ENCODE results near the gene BAD. TPM values are rescaled to one million over a fixed set of nuclear protein-coding genes. Genes with fewer than 3 reads are reported as not detected.

The BAD gene
- total RNA-seq, 1 experiment from 2014 or later: 23.3 TPM

DNA sequence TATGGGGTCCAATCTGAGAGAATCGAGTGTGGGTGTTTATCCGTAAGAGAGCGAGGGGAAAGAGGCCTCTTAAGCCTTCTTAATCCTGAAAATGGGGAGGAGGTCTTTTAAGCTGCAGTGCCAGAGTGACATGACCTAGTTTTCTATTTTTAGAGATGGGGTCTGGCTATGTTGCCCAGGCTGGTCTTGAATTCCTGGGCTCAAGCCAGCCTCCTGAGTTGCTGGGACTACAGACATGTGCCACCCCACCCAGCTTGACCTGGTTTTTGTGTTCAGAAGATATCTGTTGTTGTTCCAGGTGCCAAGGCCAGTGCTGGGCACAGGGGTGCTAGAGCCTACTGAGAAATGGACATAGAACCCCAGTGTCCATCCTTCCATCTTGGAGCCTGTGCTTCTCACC, 1.4 kb downstream of the BAD start:
- Histone ChIP-seq H3K14ac (ENCODE audit: insufficient read depth, low read length) (no peak overlapping the region), H3K27me3 (ENCODE audit: insufficient read depth, low read length) (no peaks in the 10 kb centered on the region), H2BK12ac (ENCODE audit: insufficient read length, low read depth, low read length) (no peak overlapping the region), H4K91ac (ENCODE audit: insufficient read length, low read depth, low read length) (no peak overlapping the region), H3K79me2 (ENCODE audit: insufficient read depth, low read length) (no peaks in the 10 kb centered on the region), H3K18ac (ENCODE audit: insufficient read length, low read depth, low read length) (no peak overlapping the region), H3K4me2 (ENCODE audit: insufficient read depth, insufficient read length, low read length) (no peak overlapping the region), H4K5ac (ENCODE audit: insufficient read length, low read depth, low read length) (no peak overlapping the region), H3K27ac (ENCODE audit: insufficient read length, low read depth, low read length) (no peak overlapping the region), H3T11ph (ENCODE audit: low read length) (no peak overlapping the region), H4K20me1 (ENCODE audit: control insufficient read depth, insufficient read depth, insufficient read length) (no peaks in the 10 kb centered on the region), H3K9ac (ENCODE audit: extremely low read depth, insufficient read length, low read length) (no peak overlapping the region), H3K4ac (ENCODE audit: low read depth, low read length) (no peak overlapping the region), H2AK5ac (ENCODE audit: insufficient read length, low read length) (no peak overlapping the region), H3K23me2 (ENCODE audit: insufficient read length, low read depth, low read length, poor library complexity, severe bottlenecking) (peaks cover 15% of the 10 kb centered on the region), H3K56ac (ENCODE audit: insufficient read length, low read depth, low read length) (no peak overlapping the region), H3K9me3 (ENCODE audit: control insufficient read depth, low read depth, low read length) (no peaks in the 10 kb centered on the region), H3K4me1 (ENCODE audit: insufficient read depth, low read length) (no peaks in the 10 kb centered on the region), H4K8ac (replicated peaks; ENCODE audit: insufficient read length, low read depth, low read length) (no peak overlapping the region), H2BK120ac (ENCODE audit: low read depth, low read length, poor library complexity, severe bottlenecking) (no peak overlapping the region), H2BK20ac (ENCODE audit: low read depth, low read length, poor library complexity, severe bottlenecking) (no peak overlapping the region), H2BK15ac (ENCODE audit: low read depth, low read length) (no peak overlapping the region), H2BK5ac (ENCODE audit: insufficient read length, low read length) (no peak overlapping the region), H3K23ac (ENCODE audit: insufficient read length, low read depth, low read length) (no peak overlapping the region), H3K79me1 (ENCODE audit: insufficient read depth, low read depth, low read length, poor library complexity, severe bottlenecking) (no peaks in the 10 kb centered on the region), H2AFZ (ENCODE audit: low read length) (no peak overlapping the region)
- no CpG with 5 or more reads among the region's 3 CpGs for WGBS (ENCODE audit: extremely low coverage, insufficient read length, low lambda C conversion rate)
- Mint-ChIP-seq H3K36me3 (ENCODE audit: insufficient read depth in 1 of 3, low read depth in 3 of 3) (peaks cover 0 to 24% (median 21%) of the 10 kb centered on the region in 3 experiments; a peak in 6 of 7 replicates), H3K27ac (no peak overlapping the region), H3K9me3 (no peaks in the 10 kb centered on the region; a peak in 1 of 5 replicates), H3K27me3 (ENCODE audit: low read depth) (peaks cover 6% of the 10 kb centered on the region), H3K4me3 (peak overlapping the region; percentile 58 to 82; a peak in 3 of 5 replicates), H3K4me1 (peaks cover 8 to 12% of the 10 kb centered on the region in 2 experiments)
- no peak for TF ChIP-seq CTCF (conservative IDR thresholded peaks at IDR 0.05)
- DNase-seq: no peak
